ENCODE results near the gene PUS10.

Gene PUS10

DNA sequence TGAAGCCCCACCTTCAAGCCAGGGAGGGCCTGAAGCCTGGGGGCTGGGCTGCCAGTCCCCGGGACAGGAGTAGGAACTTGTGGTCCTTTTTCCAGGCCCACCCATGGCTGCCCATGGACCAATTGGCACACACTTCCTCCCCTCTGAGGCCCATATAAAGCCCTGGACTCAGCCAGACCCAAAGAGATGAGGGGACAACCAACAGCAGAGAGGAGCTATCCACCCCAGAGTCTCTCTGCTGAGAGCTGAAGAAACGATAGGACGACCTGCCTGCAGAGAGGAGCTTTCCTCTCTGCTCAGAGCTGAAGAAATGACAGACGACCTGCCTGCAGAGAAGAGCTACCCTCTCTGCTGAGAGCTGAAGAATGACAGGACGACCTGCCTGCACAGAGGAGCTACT, 44.4 kb downstream of the PUS10 start:
- in situ Hi-C loops (cut with HindIII; ENCODE audit: low sequenced_read_pairs) = no loop called here

- in situ Hi-C loops (cut with HindIII; ENCODE audit: low sequenced_read_pairs) = no loop called here
These were observed 45.0 kb downstream of the PUS10 start for GRCh38 chr2:60972889-60973656.

DNA sequence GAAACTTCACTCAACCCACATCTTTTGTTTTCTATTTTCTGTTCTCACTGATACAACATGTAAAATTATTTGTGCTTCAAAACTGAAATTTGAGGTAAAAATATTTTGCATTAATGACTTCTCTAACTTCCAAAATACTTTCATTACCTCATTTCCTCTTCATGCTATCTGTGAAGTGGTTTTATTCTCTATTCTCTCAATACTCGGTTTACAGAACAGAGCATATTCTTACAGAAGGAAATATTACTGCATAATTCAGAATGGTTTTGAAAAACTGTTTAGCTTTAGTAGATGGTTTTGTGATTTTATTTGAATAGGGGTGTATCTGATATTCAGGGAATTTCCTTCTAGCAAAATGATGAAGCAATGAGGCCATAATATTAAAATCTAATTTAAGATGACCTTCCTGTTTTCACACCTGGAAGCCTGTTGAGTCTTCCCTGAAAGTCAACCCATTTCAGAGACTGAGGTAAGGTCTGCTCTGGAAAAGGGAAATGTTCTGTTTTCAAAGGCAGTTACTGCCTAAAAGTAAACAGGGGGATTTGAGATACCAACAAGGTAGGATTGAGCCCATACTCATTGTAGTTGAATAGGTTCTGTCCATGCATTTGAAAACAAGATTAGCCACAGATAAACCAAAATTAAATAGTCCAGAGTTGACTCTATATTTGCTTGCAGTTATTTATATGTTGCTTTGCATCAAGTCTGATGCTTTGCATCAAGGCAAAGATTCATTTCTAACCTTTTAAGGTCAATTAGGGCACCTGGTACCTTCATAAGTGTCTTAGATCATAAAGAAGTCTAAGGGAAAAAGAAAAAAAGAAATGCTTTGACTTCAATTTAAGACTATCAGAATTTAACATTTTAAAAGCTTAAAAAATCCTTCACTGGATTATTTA, 51.3 kb downstream of the PUS10 start:
- in situ Hi-C loops (cut with HindIII; ENCODE audit: low sequenced_read_pairs) = loop anchor here (5.0 kb wide), 1 partner anchor 104 kb away; no protein-coding TSS in a partner anchor

DNA sequence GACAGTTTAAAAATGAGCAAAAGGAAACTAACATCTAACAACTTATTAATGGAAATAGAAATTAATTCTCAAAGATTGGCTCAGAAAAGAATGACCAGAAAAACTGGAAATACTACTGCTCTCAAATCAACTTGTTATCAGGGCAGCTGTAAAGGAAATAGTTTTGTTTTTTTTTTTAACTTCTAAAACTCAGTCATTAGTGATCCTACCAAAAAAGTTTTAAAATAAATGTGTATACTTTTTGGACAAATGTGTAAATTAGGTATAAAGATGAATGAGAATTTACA, 52.6 kb downstream of the PUS10 start:
- in situ Hi-C loops (cut with HindIII; ENCODE audit: low sequenced_read_pairs) = loop anchor here (5.0 kb wide), 1 partner anchor 103 kb away; no protein-coding TSS in a partner anchor

DNA sequence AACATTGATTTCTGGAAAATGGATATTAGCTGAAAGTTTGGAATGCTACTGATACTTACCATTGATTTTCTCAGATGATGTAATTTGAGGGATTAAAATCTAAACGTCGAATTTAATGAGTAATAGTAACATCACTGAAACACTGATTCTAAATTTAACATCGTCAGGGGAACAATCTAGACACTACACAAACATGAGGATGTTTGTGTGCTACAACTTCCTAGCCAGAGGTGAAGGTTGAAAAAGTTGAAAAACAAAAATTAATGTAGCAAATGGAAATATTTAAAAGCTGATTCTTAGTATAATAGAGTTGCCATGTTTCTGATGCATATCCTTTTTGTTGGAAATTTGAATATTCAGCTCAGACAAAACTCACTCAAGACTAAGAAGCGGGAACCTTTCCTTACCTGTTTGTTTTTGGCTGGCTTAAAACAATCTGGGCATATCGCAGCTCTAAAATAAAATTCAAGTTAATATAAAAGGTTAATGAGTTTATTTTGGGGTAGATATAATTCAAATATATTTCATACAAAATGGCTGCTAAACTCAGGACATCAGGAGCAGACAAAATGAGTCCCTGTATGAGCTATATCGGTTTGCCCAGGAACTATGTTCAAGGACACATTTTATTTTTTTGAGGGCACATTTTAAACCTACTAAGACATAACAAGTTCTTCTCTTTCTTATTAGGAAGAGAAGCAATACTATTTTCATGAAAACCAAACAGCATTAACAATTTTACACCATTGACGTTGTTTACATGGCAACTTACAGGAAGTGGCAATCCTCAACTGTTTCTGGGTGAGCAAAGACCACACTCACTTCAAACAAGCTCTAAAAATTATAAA, 53.2 kb downstream of the PUS10 start:
- in situ Hi-C loops (cut with HindIII; ENCODE audit: low sequenced_read_pairs) = loop anchor here (5.0 kb wide), 1 partner anchor 103 kb away; no protein-coding TSS in a partner anchor

DNA sequence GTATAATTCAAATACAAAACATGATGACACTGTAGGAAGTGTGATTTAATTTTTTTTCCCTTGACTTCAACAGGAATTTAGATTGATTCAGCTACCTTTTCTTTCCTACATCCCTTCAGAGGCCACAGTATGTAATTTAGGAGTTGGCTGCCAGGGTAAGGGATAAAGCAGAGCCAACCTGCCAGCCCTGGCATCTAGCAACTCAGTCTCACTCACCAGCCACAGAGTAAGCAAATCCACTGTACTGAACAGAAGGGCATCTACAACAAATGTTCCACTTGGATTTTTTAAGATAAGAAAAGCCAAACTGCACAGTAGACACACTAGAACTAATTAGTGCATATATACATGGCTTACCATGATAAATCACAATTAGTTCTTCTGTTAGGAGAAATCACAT, 54.9 kb downstream of the PUS10 start:
- in situ Hi-C loops (cut with HindIII; ENCODE audit: low sequenced_read_pairs) = no loop called here

DNA sequence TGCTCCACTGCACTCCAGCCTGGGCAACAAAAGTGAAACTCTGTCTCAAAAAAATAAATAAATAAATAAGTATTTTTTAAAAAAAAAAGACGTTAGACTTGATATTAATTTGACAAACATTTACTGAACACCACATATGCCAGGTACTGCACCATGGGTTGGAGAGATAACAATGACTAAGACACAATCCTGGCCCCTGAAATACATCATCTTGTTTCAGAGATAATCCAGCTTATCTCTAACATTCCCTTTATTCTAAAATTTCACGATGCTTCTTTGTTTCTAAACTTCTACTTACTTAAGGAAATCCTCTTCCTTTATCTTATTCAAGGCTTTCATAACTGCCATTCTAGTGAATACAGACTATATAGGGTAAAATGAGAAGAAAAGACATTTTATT, 55.5 kb downstream of the PUS10 start:
- in situ Hi-C loops (cut with HindIII; ENCODE audit: low sequenced_read_pairs) = no loop called here

DNA sequence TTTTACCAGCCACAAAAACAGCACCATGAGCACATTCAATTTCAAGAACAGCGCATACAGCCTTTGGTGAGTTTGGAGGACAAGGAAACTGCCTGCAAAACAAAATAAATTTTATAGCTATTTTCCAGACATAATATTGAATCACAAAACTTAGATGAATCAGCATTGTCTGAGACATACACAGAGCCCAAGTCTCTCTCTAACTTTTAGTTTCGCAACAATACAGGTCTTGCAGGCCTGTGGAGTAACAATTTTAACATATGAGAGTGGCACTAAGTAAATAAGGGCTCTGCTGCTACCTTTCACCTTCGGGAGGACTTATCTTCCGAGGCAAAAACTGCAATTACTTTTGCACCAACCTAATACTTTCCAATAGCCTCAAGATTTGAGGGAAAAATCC, 56.6 kb downstream of the PUS10 start:
- in situ Hi-C loops (cut with HindIII; ENCODE audit: low sequenced_read_pairs) = no loop called here

DNA sequence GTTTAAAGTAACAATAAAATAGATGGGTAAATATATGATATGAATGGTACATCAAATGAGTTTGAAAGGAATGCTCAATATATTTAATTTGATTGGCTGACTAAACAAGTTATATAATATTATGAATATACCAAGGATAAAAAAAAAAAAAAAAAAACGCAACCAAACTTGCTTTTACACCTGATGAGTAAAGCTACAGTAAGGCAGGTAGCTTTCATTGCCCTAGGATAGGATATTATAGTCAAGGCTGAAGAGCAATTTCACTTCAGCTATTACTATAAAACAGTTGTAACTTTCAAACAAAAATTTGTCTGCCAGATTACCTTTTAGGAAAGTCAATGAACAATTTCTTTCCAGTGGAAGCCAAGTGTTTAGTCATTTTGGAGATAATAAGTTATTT, 57.3 kb downstream of the PUS10 start:
- in situ Hi-C loops (cut with HindIII; ENCODE audit: low sequenced_read_pairs) = no loop called here

DNA sequence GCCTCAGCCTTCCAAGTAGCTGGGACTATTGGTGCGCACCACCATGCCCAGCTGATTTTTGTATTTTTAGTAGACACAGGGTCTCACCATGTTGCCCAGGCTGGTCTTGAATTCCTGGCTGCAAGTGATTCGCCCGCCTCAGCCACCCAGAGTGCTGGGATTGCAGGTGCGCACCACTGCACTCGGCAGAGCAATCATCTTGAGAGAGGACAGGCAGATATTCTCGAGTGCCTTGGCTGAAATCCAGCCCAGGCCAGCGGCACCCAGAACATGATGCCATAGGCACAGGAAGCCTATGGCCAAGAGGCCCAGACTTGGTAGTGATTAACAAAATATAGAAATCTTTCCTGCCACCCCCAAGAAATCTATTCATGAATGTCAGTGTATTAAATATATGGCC, 58.6 kb downstream of the PUS10 start:
- in situ Hi-C loops (cut with HindIII; ENCODE audit: low sequenced_read_pairs) = no loop called here

DNA sequence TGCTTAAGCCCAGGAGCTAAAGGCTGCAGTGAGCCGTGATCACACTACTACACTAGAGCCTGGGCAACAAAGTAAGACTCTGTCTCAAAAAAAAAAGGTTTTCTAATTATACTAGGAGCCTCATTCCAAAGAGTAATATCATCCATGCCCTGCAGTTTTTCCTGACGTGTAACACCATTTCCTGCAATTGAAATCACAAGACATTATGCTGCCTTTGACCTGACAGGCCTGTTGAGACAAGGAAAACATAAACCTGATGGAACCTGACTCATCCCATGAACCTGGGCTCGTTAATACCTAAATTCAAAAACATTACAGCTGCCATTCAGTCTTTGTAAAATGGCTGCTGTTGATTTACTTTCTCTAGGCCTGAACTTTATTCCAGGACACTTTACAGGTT, 59.3 kb downstream of the PUS10 start:
- in situ Hi-C loops (cut with HindIII; ENCODE audit: low sequenced_read_pairs) = no loop called here

DNA sequence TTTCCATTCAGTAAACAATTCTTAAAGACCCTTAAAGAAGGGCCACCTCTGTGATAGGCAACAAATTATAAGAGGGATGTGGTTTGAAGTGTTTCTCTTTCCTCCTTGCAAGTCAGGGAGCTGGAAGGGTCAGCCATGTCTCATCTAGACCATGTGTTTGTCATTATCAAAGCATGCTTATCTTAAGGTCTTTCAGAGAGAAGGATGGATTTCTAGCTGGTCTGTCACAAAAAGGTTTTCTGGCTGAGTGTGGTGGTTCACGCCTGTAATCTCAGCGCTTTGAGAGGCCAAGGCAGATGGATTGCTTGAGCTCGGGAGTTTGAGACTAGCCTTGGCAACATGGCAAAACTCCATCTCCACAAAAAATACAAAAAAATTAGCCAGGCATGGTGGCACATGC, 59.7 kb downstream of the PUS10 start:
- in situ Hi-C loops (cut with HindIII; ENCODE audit: low sequenced_read_pairs) = no loop called here

- in situ Hi-C loops (cut with HindIII; ENCODE audit: low sequenced_read_pairs) = no loop called here
These were observed 60.4 kb downstream of the PUS10 start for GRCh38 chr2:60957643-60958042.

GRCh38 chr2:60957224-60957623, 60.8 kb downstream of the PUS10 start:
- in situ Hi-C loops (cut with HindIII; ENCODE audit: low sequenced_read_pairs) = no loop called here

DNA sequence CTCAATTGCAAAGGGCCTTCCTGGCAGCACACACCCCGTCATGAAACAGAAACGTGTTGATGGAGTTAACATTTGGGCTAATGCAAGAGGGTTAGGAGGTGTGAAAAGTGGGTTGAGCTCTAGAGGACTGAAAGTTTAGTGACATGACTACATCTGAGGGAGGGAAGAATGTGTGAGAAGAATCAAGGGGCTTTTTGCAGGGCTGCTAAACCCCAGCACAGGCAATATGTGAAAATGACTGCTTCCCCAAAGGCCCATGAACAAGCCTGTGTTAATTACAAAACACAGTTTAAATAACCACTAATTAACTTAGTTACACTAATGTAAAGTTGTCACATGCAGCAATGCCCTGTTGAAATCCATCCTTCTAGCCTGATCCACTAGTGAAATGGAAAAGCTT, 63.9 kb downstream of the PUS10 start:
- in situ Hi-C loops (cut with HindIII; ENCODE audit: low sequenced_read_pairs) = no loop called here

DNA sequence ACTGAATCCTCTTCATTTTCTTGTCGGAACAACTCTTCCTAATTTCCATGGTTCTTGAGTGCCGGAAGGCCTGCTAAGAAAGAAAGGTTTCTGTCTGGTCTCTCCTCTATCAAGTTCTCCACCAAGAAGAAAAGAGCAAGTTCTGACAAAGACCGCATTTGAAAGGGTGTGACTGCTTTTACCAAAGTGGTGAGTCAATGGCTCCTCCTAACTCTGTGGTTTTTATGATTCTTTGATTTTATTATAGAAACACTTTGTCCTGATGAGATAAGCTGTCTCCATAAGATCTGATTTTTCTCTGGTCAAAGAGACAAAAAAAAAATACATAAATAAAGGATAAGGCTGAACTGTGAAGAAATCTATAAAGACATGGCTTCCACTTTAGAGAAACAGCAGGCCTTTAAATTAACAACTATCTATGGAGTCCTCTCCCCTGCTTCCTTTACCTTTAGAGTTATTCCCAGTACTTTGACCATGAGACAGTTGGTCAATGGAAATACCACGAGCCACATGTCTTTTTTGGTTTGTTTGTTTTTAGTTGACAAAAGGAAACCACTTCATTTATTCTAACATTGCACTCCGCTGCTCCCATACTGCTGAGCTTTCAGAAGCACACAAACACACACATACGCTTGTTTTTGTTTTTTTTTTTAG, 69.0 kb downstream of the PUS10 start:
- in situ Hi-C loops (cut with HindIII; ENCODE audit: low sequenced_read_pairs) = loop anchor here (5.0 kb wide), 1 partner anchor 37 kb away; no protein-coding TSS in a partner anchor

- in situ Hi-C loops (cut with HindIII; ENCODE audit: low sequenced_read_pairs) = loop anchor here (5.0 kb wide), 1 partner anchor 36 kb away; no protein-coding TSS in a partner anchor
These were observed 69.9 kb downstream of the PUS10 start for GRCh38 chr2:60948161-60948560.

DNA sequence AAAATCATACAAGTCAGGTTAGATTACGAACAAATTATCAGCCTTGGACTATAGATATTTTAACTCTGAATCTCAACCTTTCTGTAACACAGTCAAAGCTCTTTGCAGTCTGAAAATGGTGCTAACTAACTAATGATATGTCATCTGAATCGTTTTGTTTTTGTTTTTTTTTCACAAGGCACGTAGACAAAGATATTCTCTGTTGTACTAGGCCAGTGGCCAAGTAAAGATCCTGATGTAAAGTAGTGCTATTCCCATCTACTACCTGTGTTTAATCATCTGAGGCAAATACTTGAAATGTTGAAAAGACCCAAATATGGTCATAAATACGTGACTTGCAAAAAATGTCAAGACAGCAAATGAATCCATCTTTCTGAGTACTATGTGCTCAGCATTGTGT, 71.0 kb downstream of the PUS10 start:
- in situ Hi-C loops (cut with HindIII; ENCODE audit: low sequenced_read_pairs) = loop anchor here (5.0 kb wide), 1 partner anchor 35 kb away; no protein-coding TSS in a partner anchor

- in situ Hi-C loops (cut with HindIII; ENCODE audit: low sequenced_read_pairs) = loop anchor here (5.0 kb wide), 1 partner anchor 33 kb away; no protein-coding TSS in a partner anchor
These were observed 72.7 kb downstream of the PUS10 start for GRCh38 chr2:60945341-60945740.

DNA sequence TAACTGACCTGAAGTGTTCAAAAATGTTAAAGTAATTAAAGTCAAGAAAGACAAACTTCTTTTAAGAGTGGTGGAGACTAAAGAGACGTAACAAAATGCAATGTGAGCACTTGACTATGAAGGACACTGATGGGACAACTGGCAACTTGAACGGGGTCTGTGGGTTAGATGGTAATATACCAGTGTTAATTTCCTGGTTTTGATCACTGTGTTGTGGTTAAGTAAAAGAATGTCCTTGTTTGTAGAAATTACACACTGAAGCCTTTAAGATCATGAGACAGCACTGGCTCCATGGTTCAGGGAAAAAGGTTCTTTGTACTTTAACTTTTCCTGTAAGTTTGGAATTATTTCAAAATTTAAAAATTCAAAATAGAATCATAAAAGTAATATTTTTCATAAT, 78.4 kb downstream of the PUS10 start:
- in situ Hi-C loops (cut with HindIII; ENCODE audit: low sequenced_read_pairs) = no loop called here

Measured in endothelial cell of hepatic sinusoid (primary cell).